ENCODE results near the gene ROR1. TPM values are rescaled to one million over a fixed set of nuclear protein-coding genes. Genes with fewer than 3 reads are reported as not detected.

Gene ROR1
- total RNA-seq, 1 donor from 2014 or later, result 131 TPM

- Mint-ChIP-seq H3K36me3 (ENCODE audit: low read depth) (peaks cover 39% of the 10 kb centered on the region), H3K27ac (ENCODE audit: unreplicated experiment) (peak overlapping the region; percentile 53), H3K4me3 (ENCODE audit: unreplicated experiment) (no peak overlapping the region), H3K27me3 (ENCODE audit: low read depth) (no peaks in the 10 kb centered on the region), H3K4me1 (ENCODE audit: low read depth) (peaks cover 78% of the 10 kb centered on the region), H3K9me3 (ENCODE audit: low read depth) (peaks cover 26% of the 10 kb centered on the region)
- TF ChIP-seq CTCF (IDR thresholded peaks at IDR 0.05), result no peak
- no peak for DNase-seq (ENCODE audit: low spot score)
Measured at GRCh38 chr1:63958556-63958955, 184.7 kb downstream of the ROR1 start.

GRCh38 chr1:63960326-63960725 is 186.5 kb downstream of the ROR1 start:
- no peak for DNase-seq (ENCODE audit: low spot score)
- H3K27ac Mint-ChIP-seq (ENCODE audit: unreplicated experiment), result peak overlapping the region; percentile 87
- peaks cover 27% of the 10 kb centered on the region for H3K36me3 Mint-ChIP-seq (ENCODE audit: low read depth)
- peak overlapping the region; percentile 11 for H3K4me3 Mint-ChIP-seq (ENCODE audit: unreplicated experiment)
- no peaks in the 10 kb centered on the region for H3K27me3 Mint-ChIP-seq (ENCODE audit: low read depth)
- H3K9me3 Mint-ChIP-seq (ENCODE audit: low read depth), result peaks cover 12% of the 10 kb centered on the region
- H3K4me1 Mint-ChIP-seq (ENCODE audit: low read depth), result peaks cover 84% of the 10 kb centered on the region
- TF ChIP-seq CTCF (IDR thresholded peaks at IDR 0.05), result no peak

GRCh38 chr1:63966016-63966415 is 192.2 kb downstream of the ROR1 start:
- peaks cover 17% of the 10 kb centered on the region for H3K36me3 Mint-ChIP-seq (ENCODE audit: low read depth)
- DNase-seq (ENCODE audit: low spot score), result no peak
- peak overlapping the region; percentile 55 for H3K27ac Mint-ChIP-seq (ENCODE audit: unreplicated experiment)
- H3K9me3 Mint-ChIP-seq (ENCODE audit: low read depth), result peaks cover 7% of the 10 kb centered on the region
- H3K27me3 Mint-ChIP-seq (ENCODE audit: low read depth), result no peaks in the 10 kb centered on the region
- H3K4me3 Mint-ChIP-seq (ENCODE audit: unreplicated experiment), result no peak overlapping the region
- H3K4me1 Mint-ChIP-seq (ENCODE audit: low read depth), result peaks cover 87% of the 10 kb centered on the region
- TF ChIP-seq CTCF (IDR thresholded peaks at IDR 0.05), result no peak

- peak overlapping the region; percentile 92 for H3K27ac Mint-ChIP-seq (ENCODE audit: unreplicated experiment)
- no peak for TF ChIP-seq CTCF (IDR thresholded peaks at IDR 0.05)
- peaks cover 85% of the 10 kb centered on the region for H3K4me1 Mint-ChIP-seq (ENCODE audit: low read depth)
- peaks cover 8% of the 10 kb centered on the region for H3K9me3 Mint-ChIP-seq (ENCODE audit: low read depth)
- no peak overlapping the region for H3K4me3 Mint-ChIP-seq (ENCODE audit: unreplicated experiment)
- no peak for DNase-seq (ENCODE audit: low spot score)
- no peaks in the 10 kb centered on the region for H3K27me3 Mint-ChIP-seq (ENCODE audit: low read depth)
- H3K36me3 Mint-ChIP-seq (ENCODE audit: low read depth), result peaks cover 9% of the 10 kb centered on the region
Measured at GRCh38 chr1:63967901-63968300, 194.1 kb downstream of the ROR1 start.

GRCh38 chr1:63968663-63969440 is 195.0 kb downstream of the ROR1 start:
- peak overlapping the region; percentile 26 for H3K4me3 Mint-ChIP-seq (ENCODE audit: unreplicated experiment)
- peaks cover 11% of the 10 kb centered on the region for H3K36me3 Mint-ChIP-seq (ENCODE audit: low read depth)
- H3K27ac Mint-ChIP-seq (ENCODE audit: unreplicated experiment), result peak overlapping the region; percentile 92
- H3K4me1 Mint-ChIP-seq (ENCODE audit: low read depth), result peaks cover 90% of the 10 kb centered on the region
- H3K9me3 Mint-ChIP-seq (ENCODE audit: low read depth), result peaks cover 12% of the 10 kb centered on the region
- TF ChIP-seq CTCF (IDR thresholded peaks at IDR 0.05), result peak; percentile 23
- H3K27me3 Mint-ChIP-seq (ENCODE audit: low read depth), result no peaks in the 10 kb centered on the region
- DNase-seq (ENCODE audit: low spot score), result no peak
